GM10266 (cell line): ENCODE measurements around the gene NUAK1.
A peak's percentile ranks its signal among the peaks of the same experiment; 100 is the strongest.
"Not testable (repeated sequence)": the region's sequence is repeated elsewhere in the genome, so short reads cannot be mapped to it uniquely, and the experiment has no call there.

Source experiments
- DNase-seq: peaks from one replicate; pipeline ENCODE4 v3.0.0; 2012; ENCODE audit errors: extremely low spot score
- TF ChIP-seq, protein P1 (sequence below): IDR thresholded peaks from 2 replicates; pipeline ENCODE4 v1.5.1; 2012; ENCODE audit warnings: mild to moderate bottlenecking, low read depth; ENCODE audit not compliant: control insufficient read depth, insufficient read depth; ENCODE audit errors: missing control alignments

NUAK1 gene

DNA sequence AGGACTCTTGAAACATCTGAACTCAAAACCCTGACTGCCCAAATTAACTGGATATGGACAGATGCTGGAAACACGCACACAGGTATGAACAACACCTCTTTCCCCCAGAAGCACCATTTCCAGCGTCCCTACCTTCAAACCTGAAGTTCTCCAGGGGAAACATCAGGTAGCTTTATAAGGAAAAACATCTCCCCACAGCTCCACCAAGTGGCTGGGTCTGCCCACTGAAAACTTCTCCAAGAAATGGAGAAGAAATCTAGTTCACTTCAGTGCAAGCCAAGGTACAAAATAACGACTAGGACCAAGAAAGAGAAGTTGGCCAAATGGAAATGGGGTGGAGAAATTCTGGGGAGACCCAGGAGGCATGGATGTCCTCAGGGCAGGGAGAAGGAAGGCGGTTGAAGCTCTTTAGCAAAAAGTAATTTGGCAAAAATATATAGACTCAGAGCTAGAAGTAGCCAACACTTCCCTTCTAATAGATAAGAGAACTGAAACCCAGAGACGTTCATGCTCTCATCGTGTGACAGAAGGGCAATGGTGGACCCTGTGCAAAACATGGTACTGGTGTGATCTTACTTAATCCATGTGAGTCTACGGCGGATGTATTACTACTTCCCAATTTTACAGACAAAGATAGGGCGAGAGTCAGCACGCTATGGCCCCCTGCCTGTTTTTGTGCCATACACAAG, 10.5 kb upstream of the NUAK1 start:
- DNase-seq = no peak
- TF ChIP-seq, protein P1, sequence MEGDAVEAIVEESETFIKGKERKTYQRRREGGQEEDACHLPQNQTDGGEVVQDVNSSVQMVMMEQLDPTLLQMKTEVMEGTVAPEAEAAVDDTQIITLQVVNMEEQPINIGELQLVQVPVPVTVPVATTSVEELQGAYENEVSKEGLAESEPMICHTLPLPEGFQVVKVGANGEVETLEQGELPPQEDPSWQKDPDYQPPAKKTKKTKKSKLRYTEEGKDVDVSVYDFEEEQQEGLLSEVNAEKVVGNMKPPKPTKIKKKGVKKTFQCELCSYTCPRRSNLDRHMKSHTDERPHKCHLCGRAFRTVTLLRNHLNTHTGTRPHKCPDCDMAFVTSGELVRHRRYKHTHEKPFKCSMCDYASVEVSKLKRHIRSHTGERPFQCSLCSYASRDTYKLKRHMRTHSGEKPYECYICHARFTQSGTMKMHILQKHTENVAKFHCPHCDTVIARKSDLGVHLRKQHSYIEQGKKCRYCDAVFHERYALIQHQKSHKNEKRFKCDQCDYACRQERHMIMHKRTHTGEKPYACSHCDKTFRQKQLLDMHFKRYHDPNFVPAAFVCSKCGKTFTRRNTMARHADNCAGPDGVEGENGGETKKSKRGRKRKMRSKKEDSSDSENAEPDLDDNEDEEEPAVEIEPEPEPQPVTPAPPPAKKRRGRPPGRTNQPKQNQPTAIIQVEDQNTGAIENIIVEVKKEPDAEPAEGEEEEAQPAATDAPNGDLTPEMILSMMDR = peak; percentile 35

DNA sequence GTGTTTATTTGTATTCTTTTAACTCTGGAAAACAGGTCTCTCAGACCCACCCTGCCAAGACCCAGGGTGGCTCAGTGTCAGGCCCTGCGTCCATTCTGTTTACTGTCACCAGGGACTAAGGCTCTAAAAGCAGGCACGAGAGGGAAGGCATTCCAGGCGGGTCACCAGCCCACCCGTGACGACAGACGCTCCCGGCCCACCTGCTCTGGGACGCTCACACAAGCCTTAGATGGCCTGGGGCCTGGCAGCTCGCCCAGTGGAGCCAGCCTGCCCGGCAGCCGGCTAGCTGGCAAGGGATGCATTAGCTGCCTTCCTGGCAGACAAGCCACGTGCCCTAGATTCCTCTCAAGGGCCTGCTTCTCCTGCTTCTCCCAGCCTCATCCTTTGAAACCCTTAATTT, 9.2 kb upstream of the NUAK1 start:
- DNase-seq = no peak
- TF ChIP-seq, protein P1 = no peak

DNA sequence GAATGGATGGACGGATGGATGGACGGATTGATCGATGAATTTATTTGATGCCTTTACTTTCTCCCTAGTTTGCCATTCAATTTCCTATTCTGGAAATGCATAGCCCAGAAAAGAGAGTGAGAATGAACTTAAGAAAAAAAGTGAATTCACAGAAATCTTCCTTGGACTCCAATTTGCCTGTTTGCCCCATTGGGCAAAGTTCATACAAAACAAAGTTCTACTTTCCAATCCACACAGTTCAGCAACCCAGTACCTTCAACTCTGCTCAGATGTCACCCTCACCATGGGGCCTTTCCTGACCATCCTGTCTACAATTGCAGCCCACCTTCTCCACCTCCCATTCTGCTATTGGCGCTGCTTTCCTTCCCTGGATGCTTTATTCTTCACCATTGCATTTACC, 8.2 kb upstream of the NUAK1 start:
- DNase-seq = no peak
- TF ChIP-seq, protein P1 = no peak

DNA sequence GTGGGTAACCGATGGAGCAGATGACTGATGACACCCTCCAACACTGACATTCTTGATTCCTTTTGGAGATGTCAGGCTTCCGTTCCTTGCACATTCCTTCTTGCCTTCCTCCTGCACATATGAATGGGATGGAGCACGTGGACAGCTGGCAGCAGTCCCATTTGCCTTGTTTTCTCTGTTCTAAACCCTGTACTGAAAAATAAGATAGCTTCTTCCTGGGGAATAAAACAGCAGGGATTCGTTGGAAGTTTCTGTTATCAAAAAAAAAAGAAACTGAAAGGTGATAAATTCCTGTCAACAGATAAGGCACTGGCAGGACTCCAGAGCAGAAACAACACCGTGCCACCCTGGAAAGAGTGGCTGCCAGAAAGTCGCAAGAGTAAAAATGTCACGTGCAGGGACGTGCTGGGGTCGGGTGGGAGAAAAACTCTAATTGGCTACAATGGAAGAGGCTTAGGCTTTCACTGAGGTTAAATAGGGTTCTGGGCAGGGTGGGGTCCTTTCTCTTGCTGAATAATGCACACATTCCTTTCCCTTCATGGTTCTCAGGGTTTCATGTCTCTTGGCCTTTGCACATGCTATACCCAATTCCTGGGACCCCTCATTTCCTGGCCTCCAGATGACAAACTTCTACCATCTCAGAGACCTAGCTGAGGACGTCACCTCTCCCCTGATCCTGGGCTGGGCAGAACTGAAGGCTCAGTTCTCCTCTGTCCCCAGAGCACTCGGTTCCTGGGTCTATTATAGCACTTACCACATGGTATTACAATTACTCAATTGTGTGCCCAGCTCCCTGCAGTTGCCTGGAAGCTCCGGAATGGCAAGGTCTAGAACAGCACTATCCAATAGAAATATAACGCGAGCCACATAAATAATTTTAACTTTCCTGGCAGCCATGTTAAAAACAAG, 7.0 kb upstream of the NUAK1 start:
- no peak for DNase-seq
- TF ChIP-seq, protein P1 = no peak

DNA sequence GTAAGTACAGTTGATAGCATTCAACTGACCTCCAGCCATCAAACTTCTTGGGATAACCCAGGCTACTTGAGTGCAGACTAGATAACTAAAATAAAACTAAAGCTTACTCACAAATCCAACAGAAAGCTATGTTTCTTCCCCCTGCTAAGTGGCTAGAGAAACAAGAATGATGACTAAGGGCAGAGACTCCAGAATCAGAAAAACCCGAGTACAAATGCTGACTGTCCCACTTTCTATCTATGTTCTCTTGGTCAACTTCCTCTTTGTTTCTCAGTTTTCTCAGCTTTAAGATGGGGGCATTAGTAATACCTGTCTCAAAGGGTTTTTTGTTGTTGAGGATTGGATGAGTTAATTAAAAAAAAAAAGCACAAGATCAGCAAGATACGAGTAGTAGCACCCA, 6.1 kb upstream of the NUAK1 start:
- TF ChIP-seq, protein P1 = no peak
- no peak for DNase-seq

DNA sequence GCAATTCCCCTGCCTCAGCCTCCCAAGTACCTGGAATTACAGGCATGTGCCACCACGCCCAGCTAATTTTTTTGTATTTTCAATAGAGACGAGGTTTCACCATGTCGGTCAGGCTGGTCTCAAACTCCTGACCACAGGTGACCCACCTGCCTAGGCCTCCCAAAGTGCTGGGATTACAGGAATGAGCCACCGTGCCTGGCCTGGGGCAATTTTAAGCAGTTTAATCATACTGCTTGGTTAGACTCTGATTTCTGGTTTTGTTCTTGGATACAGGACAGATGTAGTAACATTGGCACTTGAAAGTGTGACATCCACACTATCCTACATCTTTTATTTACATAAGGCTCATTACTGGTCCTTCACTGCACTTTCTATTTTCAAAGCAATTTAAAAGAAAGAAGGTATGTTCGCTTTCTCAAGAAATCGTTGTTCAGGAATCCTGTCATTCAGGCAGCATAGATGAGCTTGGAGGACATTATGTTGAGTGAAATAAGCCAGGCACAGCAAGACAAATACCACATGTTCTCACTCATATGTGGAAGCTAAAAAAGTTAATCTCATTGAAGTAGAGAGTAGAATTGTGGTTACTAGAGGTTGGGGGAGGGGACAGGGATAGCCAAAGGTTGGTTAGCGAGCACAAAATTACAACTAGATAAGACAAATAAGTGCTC, 4.0 kb upstream of the NUAK1 start:
- DNase-seq = no peak
- TF ChIP-seq, protein P1 = no peak

DNA sequence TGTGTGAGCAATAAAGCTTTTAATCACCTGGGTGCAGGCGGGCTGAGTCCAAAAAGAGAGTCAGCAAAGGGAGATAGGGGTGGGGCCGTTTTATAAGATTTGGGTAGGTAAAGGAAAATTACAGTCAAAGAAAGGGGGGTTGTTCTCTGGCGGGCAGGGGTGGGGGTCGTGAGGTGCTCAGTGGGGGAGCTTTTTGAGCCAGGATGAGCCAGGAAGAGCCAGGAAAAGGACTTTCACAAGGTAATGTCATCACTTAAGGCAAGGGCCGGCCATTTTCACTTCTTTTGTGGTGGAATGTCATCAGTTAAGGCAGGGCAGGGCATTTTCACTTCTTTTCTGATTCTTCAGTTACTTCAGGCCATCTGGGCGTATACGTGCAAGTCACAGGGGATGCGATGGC, 3.2 kb upstream of the NUAK1 start:
- not testable (repeated sequence) for DNase-seq
